Posterior vena cava (tissue), 2 donors: ENCODE measurements around the gene HSD11B2. TPM values are rescaled to one million over a fixed set of nuclear protein-coding genes. Genes with fewer than 3 reads are reported as not detected.
A peak's percentile ranks its signal among the peaks of the same experiment; 100 is the strongest.

Experiments used
- DNase-seq: peaks from one replicate; pipeline ENCODE4 v3.0.0-alpha.2; 2020; ENCODE audit warnings: low spot score
- intact Hi-C, 2 donors: fragments of 100-400 bp; cut with DNase I; formaldehyde crosslinking; loops; one replicate each; pipeline versions ENCODE4 v1.14.1 to v1.14.2; 2022 to 2023
- total RNA-seq, 2 donors: library from RNA; stranded (reverse); fragmentation: NEBNext Ultra II Directional; extraction: Animal tissue kit (Norgen Biotek cat#: 25700); gene quantifications; one replicate each; pipeline ENCODE4 v1.2.1, GENCODE V29; 2021
- donor health status: DM: yes; HTN: yes; CAD: no.
- donor health status: DM: yes; HTN: yes; CAD: no.

The HSD11B2 gene
- total RNA-seq, 2 donors from 2014 or later = 0.43 to 3.2 TPM

- no peak for DNase-seq
- intact Hi-C loops = no loop called here
Measured at GRCh38 chr16:67395458-67396158, 35.3 kb upstream of the HSD11B2 start.

GRCh38 chr16:67396159-67397035, 34.5 kb upstream of the HSD11B2 start:
- peak; percentile 95 for DNase-seq
- intact Hi-C loops = no loop called here

DNA sequence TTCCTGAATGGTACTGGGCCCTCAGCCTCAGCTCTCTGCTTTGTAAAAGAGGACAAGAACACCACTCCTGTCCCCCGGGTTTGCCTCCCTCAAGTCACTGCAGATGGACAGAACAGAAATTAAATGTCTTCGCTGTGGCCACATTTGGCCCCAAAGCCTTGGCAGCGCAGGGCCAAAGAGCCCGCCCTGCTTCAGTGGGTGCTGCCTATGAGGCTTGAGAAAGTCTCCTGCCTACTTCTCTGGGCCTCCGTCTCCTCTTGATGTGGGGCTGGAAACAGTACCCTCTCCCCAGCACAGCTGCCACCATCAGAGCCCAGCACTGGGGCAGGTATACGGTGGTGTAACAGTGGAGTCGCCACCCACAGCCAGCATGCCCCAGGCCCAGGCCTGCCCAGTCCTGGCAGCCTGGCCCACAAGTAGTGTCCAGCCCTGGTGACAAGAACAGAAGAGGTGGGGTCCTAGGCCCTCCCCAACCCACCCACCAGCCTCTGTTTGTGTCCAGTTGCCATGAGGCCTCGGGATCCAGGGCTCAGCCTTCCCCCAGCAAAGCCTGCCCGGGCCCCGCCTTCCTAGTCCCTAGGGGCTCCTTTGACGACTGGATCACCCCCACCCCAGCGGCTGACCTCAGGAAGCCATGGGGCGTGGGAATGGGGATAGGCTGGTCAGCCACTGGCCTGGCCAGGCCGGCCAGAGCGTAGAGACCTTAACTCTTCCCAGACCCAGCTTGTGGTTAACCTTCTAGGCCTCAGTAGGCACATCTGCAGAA, 33.7 kb upstream of the HSD11B2 start:
- peak; percentile 87 for DNase-seq
- intact Hi-C loops = no loop called here

DNA sequence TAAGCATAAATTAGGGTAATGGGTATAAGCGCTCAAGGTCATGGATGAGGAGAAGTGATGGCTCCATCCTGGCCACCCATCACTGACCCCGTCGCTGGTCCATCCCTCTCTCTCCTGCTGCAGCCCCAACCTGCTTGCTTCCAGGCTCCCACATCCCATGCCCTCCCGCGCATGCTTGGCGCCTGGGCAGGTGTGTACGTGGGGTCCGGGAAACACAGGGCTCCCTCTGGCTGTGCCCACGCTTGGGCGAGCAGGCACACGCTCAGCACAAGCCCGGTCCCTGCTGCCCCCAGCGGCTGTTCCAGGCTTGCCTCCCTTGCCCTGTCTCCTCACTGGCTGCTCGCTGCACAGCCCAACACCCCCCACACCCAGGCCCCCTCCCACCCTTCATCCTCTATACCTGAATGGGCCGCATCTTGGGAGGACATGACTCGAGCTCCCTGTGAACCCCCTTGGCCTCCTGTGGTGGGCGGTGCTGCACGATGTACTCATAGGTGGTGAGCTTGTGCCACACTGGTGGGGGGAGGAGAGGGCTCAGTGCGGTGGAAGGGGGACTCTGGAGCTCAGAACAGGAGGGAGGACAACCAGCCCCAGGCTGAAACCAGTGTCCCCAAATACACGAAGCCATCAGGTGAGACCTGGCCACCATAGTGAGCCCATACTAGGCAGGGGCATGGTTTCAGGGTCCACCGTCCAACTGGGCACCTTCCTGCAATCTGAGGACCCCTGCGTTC, 32.9 kb upstream of the HSD11B2 start:
- intact Hi-C loops = no loop called here
- DNase-seq = peak; percentile 77

DNA sequence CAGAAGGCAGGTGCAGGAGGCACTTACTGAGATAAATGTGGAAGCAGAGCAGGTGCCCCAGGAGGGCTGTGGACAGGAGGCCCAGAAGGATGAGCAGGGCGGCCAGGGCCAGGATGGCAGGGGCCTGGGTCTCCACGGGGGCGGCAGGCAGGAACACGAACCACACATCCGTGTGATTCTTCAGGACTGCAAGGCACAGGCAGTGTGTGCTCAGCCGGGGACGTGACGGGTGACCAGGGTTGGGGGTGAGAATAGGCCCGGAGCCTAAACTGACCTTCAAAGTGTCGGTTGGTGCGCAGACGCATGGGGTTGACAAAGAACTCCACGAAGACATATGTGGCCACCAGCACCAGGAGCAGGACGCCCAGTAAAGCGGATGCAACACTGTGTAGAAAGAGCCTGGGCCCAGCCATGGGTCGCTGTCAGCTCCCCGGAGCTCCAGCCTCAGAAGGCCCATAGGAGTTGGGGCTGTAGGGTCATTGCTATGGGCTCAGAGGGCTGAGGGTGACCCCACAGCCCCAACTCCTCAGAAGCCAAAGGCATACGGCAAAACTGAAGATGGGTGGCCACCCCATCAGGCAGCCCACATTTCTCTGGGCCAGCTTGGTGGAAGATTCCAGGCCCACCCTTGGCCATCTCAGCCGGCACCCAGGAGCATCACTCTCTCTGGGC, 32.2 kb upstream of the HSD11B2 start:
- peak; percentile 71 for DNase-seq
- intact Hi-C loops = no loop called here

DNA sequence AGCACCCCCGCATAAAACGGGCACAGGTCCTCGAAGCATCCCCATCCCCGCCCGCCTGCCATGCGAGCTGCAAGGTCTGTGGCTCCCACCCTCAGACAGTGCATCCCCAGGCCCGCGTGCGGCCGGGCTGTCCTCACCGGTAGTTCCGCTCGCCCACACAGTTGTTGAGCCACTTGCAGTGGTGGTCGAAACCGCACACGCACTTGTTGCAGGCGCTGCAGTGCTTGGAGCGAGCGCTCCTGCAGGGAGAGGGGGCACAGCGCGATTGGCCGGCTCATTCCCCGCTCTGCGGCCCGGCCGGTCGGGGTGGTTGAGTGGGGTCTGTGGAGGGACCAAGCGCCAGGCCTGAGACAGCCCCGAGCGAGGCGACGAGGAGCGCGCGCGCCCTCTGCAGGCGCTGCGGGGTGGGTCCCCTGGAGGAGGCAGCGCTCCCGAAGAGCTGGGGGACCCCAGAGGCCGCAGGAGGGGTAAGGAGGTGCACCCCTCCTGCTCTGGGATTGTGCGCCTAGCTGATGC, 31.6 kb upstream of the HSD11B2 start:
- intact Hi-C loops = no loop called here
- no peak for DNase-seq

- DNase-seq = peak; percentile 53
- intact Hi-C loops = no loop called here
Measured at GRCh38 chr16:67399749-67400704, 30.9 kb upstream of the HSD11B2 start.

- DNase-seq = no peak
- intact Hi-C loops = no loop called here
Measured at GRCh38 chr16:67400901-67401300, 30.0 kb upstream of the HSD11B2 start.

GRCh38 chr16:67403976-67404555, 26.9 kb upstream of the HSD11B2 start:
- intact Hi-C loops = no loop called here
- peak; percentile 37 for DNase-seq

- intact Hi-C loops = no loop called here
- no peak for DNase-seq
Measured at GRCh38 chr16:67404740-67405226, 26.1 kb upstream of the HSD11B2 start.

GRCh38 chr16:67405336-67405735, 25.6 kb upstream of the HSD11B2 start:
- no peak for DNase-seq
- intact Hi-C loops = no loop called here

GRCh38 chr16:67406111-67406971, 24.6 kb upstream of the HSD11B2 start:
- DNase-seq = peak; percentile 89
- intact Hi-C loops = no loop called here

DNA sequence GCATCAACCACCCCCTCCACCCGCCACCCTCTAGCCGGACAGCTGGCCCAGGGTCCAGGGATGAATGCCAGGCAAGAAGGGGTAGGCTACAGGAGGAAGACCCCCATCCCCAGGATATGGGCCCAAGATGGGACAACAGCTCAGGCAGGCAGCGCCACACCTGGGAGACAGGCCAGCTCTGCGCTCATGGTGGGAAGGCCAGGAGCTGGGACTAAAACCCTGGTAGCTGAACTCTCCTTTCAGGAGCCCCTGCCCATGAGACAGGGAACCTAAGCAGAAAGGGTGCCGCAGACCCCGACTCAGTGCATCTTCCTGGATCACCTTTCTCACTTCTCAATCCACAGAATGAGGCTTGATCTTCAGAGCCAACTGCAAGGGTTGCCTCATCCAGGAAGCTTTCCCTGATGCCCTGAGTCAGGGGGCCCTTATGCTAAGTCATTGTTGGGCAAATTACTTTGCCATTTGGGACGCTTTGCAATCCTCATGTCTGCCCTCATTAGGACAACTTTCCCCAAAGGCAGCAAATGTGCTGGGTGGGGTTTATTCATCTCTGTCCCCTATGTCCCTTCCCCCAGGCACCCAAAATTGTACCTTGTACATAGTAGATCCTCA, 23.6 kb upstream of the HSD11B2 start:
- intact Hi-C loops = no loop called here
- no peak for DNase-seq

DNA sequence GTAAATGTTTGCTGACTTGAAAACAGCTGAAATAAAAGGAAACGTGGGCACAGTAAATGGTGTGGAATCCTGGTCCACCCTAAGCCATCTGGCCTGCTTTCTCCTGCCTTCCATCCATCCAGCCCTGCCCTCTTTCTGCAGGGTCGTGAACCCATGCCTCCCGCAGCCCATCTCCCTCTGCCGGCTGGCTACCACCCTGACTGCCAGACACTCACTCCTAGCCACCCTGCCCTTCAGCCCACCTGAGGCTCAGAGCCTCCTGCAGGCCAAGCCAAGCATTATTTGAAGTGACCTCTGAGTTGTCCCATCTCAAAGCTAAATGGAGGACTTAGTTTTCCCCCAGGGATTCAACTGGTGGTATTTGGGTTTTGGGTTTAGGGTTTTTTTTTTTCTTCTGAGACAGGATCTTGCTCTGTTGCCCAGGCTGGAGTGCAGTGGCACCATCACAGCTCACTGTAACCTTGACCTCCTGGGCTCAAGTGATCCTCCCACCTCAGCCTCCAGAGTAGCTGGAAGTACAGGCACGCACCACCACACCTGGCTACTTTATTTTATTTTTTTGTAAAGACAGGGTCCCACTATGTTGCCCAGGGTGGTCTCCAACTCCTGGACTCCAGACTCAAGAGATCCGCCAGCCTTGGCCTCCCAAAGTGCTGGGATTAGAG, 23.0 kb upstream of the HSD11B2 start:
- intact Hi-C loops = no loop called here
- DNase-seq = no peak

DNA sequence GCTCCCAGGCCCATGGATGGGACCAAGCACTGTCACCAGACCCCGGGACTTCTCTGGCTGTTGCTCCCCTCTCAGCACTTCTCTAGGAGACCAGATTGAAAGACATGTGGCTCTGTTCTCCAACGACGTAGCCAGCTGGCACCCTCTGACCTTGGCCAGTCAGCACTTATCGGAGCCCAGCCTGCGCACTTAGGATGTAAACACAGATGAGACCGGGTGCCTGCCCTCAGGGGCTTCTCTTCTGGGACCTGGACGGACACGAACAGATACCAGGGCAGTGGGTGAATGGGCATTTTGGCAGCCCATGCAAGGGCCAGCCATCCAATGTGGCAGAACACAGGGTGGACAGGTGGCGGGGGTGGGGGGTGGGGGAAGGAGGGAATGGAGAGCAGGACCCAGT, 21.3 kb upstream of the HSD11B2 start:
- intact Hi-C loops = no loop called here
- no peak for DNase-seq
